ENCODE results near the gene PCDHB9.
"Not testable (repeated sequence)": the region's sequence is repeated elsewhere in the genome, so short reads cannot be mapped to it uniquely, and the experiment has no call there.

GRCh38 chr5:141157901-141158300 is 29.1 kb upstream of the PCDHB9 start:
- not testable (repeated sequence) for TF ChIP-seq ZC3H10 (CRISPR knock-in tag; IDR thresholded peaks at IDR 0.05); CSDC2 (CRISPR knock-in tag; IDR thresholded peaks at IDR 0.05); CREB5 (CRISPR knock-in tag; IDR thresholded peaks at IDR 0.05; ENCODE audit: low read depth); RARB (CRISPR knock-in tag; IDR thresholded peaks at IDR 0.05); PATZ1 (CRISPR knock-in tag; IDR thresholded peaks at IDR 0.05; ENCODE audit: borderline replicate concordance); TCF4 (CRISPR knock-in tag; IDR thresholded peaks at IDR 0.05; ENCODE audit: borderline replicate concordance); TOX (CRISPR knock-in tag; IDR thresholded peaks at IDR 0.05; ENCODE audit: borderline replicate concordance); ARNTL (CRISPR knock-in tag; IDR thresholded peaks at IDR 0.05; ENCODE audit: borderline replicate concordance, low read depth)
